Sigmoid colon (tissue), 7 donors: ENCODE data around the gene CCNL2. TPM values are rescaled to one million over a fixed set of nuclear protein-coding genes. Genes with fewer than 3 reads are reported as not detected.

Source experiments
- DNase-seq: peaks from one replicate; pipeline ENCODE4 v3.0.0-alpha.2; 2019
- H3K27ac ChIP-seq, 4 donors: fragments of 200-600 bp; sonication (generic); one replicate each; pipeline ENCODE4 v1.5.1; 2016 to 2019; ENCODE audit warnings: mild to moderate bottlenecking in 1 of 4
- H3K27me3 ChIP-seq, 3 donors: fragments of 200-600 bp; sonication (generic); one replicate each; pipeline ENCODE4 v1.5.1; 2019; ENCODE audit warnings: mild to moderate bottlenecking in 1 of 3
- H3K36me3 ChIP-seq, 4 donors: fragments of 200-600 bp; sonication (generic); one replicate each; pipeline ENCODE4 v1.5.1; 2016 to 2019
- H3K4me1 ChIP-seq, 4 donors: fragments of 200-600 bp; sonication (generic); one replicate each; pipeline ENCODE4 v1.5.1; 2017 to 2019
- H3K4me3 ChIP-seq, 4 donors: fragments of 200-600 bp; sonication (generic); one replicate each; pipeline ENCODE4 v1.5.1; 2017 to 2019; ENCODE audit warnings: mild to moderate bottlenecking in 2 of 4, moderate library complexity in 1 of 4
- H3K9me3 ChIP-seq, 4 donors: fragments of 200-600 bp in 3 of 4; sonication (generic) in 3 of 4; one replicate each; pipeline versions ENCODE4 v1.5.1 to v1.6.1; 2013 to 2019
- EP300 ChIP-seq, 4 donors: sonication (generic); formaldehyde crosslinking; IDR thresholded peaks; one replicate each; pipeline ENCODE4 v1.6.1; 2017; ENCODE audit warnings: antibody characterized with exemption in 4 of 4
- POLR2A ChIP-seq, 2 donors: fragments of 450-650 bp; IDR thresholded peaks; one replicate each; pipeline ENCODE4 v1.6.1; 2016; ENCODE audit warnings: antibody characterized with exemption in 2 of 2, mild to moderate bottlenecking in 2 of 2, moderate library complexity in 2 of 2
- POLR2AphosphoS5 ChIP-seq, 4 donors: sonication (generic); formaldehyde crosslinking; IDR thresholded peaks; one replicate each; pipeline ENCODE4 v1.6.1; 2017; ENCODE audit warnings: antibody characterized with exemption in 4 of 4
- WGBS, 2 donors: extraction: QIAGEN DNeasy Blood & Tissue Kit; methylation state at CpG; one replicate each; pipeline ENCODE4 v1.1.7; 2013; 5-methylcytosine and 5-hydroxymethylcytosine counted together
- intact Hi-C: fragments of 100-400 bp; cut with DNase I; formaldehyde crosslinking; loops from one replicate; pipeline ENCODE4 v1.15.1; 2023
- polyA plus RNA-seq, 3 donors: library from polyadenylated mRNA; stranded (reverse); fragments of 200-250 nt; gene quantifications; one replicate each; pipeline ENCODE4 v1.2.3, GENCODE V29; 2013
- total RNA-seq, 4 donors: library from RNA; depleted of rRNA; stranded (reverse); fragments of >200 nt; gene quantifications; one replicate each; pipeline ENCODE4 v1.1.0, GENCODE V29; 2016
- TF ChIP-seq, protein P1 (sequence below), 4 experiments: fragments of 450-650 bp in 3 of 4; fragments of 200-600 bp in 1 of 4; IDR thresholded peaks; one replicate each; pipeline ENCODE4 v1.5.1; 2016 to 2019; ENCODE audit warnings: antibody characterized with exemption in 4 of 4, mild to moderate bottlenecking in 3 of 4, moderate library complexity in 2 of 4
- donor health status: healthy with polysubstance abuse.
- donor health status: Bipolar disorder and iron deficiency.
- donor health status: healthy.

CCNL2 gene
- total and polyA plus RNA-seq, 7 donors = 15.0 to 375 (median 139) TPM

DNA sequence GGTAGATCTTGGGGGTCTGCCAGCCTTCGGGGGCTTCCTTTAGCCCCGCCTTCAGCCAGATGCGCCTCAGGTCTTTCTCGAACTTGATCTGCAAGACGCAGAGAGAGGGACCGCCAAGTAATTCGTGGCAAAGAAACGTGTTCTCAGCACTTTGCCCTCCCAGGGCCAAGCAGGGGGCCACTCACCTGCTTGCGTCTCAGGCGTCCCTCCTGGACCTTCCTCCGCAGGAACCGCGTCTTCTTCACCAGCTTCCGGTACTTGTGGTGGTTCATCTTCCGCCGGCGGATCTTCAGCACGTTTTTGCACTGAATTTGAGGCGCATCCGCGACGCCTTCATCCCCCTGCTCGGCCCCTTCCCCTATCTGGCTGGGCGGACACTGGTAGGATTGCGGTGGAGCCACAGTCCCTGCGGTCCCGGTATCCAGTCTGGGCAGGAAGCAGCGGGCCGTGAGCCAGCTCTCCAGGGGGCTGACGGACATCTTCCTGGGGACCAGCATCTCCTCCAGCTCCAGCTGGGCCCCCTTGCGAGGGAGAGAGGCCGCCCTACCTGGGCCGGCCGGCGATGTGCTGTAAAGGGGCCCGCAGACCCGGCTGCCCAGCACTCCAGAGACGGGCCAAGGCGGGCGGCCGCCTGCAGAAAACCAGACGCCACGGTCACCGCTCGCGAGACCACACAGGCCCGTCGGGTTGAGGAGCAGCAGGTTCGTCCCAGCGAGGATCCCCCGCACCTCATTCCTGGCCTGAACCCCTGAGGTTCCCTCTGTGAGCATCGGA, 25.1 kb downstream of the CCNL2 start:
- Histone ChIP-seq H3K27me3 (no peaks in the 10 kb centered on the region), H3K27ac (peak overlapping the region; percentile 92 to 98 (median 95)), H3K4me1 (peaks cover 2 to 41% (median 34%) of the 10 kb centered on the region in 4 donors), H3K36me3 (peaks cover 0 to 15% (median 4%) of the 10 kb centered on the region in 4 donors), H3K9me3 (no peaks in the 10 kb centered on the region), H3K4me3 (peak overlapping the region; percentile 69 to 100 (median 96))
- DNase-seq = no peak
- WGBS, 2 donors = 49 to 54% methylated on average over 52 of the region's 52 CpGs
- TF ChIP-seq POLR2AphosphoS5 (IDR thresholded peaks at IDR 0.05) (no peak), EP300 (IDR thresholded peaks at IDR 0.05) (no peak), POLR2A (IDR thresholded peaks at IDR 0.05) (no peak)
- TF ChIP-seq, protein P1, sequence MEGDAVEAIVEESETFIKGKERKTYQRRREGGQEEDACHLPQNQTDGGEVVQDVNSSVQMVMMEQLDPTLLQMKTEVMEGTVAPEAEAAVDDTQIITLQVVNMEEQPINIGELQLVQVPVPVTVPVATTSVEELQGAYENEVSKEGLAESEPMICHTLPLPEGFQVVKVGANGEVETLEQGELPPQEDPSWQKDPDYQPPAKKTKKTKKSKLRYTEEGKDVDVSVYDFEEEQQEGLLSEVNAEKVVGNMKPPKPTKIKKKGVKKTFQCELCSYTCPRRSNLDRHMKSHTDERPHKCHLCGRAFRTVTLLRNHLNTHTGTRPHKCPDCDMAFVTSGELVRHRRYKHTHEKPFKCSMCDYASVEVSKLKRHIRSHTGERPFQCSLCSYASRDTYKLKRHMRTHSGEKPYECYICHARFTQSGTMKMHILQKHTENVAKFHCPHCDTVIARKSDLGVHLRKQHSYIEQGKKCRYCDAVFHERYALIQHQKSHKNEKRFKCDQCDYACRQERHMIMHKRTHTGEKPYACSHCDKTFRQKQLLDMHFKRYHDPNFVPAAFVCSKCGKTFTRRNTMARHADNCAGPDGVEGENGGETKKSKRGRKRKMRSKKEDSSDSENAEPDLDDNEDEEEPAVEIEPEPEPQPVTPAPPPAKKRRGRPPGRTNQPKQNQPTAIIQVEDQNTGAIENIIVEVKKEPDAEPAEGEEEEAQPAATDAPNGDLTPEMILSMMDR (IDR thresholded peaks at IDR 0.05) = no peak
- intact Hi-C loops = loop anchor here (2.0 kb wide), 2 partner anchors 25 to 65 kb away; partner anchors contain the start of genes DVL1 and PUSL1

DNA sequence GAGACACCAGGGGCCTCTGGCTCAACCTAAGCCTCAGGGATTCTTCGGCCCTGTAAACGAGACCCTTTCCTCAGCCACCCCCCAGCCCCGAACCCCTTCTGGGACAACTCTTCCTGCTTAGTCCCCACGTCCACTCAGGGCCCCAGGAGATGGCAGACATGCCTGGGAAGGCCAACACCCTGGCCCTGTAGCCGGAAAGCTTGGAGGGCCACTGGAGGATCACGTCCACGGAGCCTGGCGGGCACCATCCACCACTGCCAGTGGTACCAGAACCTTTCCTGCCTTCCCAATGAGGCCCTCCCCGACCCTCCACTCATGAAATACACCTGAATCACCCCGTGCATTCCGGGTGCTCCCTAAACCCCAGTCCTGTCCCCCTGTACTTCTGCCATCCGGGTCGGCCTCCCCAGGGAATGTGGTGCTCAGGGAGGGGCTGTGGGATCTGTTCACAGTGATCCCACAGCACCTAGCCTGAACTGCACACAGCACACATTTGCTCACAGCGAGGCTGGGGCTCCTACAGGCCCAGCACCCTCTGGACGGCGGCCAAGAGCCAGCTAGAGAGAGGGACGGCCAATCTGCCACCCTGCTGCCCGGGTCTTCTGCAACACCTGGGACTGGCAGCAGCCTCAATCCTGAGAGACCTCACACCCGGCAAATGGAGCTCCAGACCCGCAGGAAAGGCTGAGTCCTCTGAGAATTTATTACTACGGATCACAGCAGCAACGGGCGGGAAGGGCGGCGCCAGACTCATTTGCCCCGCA, 25.9 kb downstream of the CCNL2 start:
- WGBS, 2 donors = 82 to 90% methylated on average over 26 of the region's 26 CpGs
- TF ChIP-seq EP300 (IDR thresholded peaks at IDR 0.05) (no peak), POLR2AphosphoS5 (IDR thresholded peaks at IDR 0.05) (no peak), POLR2A (IDR thresholded peaks at IDR 0.05) (no peak)
- TF ChIP-seq, protein P1 (IDR thresholded peaks at IDR 0.05) = no peak
- peak overlapping the region in 2 of 4 donors; percentile 19 to 98 for H3K27ac ChIP-seq
- intact Hi-C loops = loop anchor here (2.0 kb wide), 1 partner anchor 24 kb away; the partner anchor contains the start of gene DVL1
- no peaks in the 10 kb centered on the region for H3K9me3 ChIP-seq
- H3K4me1 ChIP-seq = peaks cover 2 to 41% (median 34%) of the 10 kb centered on the region in 4 donors
- H3K27me3 ChIP-seq = no peaks in the 10 kb centered on the region
- H3K4me3 ChIP-seq = no peak overlapping the region
- H3K36me3 ChIP-seq = peaks cover 0 to 15% (median 4%) of the 10 kb centered on the region in 4 donors
- DNase-seq = no peak

DNA sequence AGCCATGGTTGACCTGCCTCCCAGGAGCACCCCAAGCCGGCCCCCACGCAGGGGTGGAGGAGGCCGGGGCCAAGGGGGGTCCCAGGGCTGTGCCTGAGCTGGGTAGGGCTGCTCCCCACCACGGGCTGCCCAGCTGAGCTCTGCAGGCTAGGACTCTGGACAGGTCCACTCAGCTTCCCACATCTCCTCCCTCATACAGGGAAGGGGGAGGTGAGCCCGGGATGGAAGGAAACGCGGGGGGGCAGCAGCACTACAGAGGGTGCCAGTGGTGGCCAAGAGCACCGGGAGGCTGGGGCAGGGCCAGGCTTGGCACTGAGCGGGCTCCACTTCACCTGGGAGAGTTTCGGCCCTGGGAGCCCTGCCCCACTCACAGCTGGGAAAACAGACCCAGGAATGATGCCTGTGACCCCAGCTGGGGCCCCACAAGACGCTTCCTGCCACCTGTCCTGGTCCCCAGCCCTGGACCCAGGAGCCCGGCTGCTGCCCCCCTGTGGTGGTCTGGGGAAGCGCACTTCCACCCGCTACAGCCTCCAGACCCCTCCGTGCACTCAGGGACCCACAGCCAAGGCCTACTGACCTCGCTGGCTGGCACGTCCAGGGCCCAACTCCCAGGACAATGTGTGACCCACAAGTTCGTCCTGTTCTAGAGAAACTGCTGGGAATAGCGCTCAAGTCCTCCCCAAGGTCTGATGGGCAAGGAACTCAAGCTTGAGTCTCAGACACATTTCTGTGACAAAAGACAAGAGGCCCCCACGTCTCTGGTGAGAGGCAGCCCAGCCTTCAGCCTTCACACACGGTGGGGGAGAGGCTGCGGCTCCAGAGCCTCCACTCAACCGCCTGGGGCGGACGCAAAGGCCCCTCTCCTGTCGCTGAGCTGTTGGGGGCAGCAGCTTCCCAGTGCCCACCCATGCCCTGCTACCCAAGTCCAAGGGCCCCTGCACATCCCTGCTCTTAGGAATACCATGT, 27.1 kb downstream of the CCNL2 start:
- WGBS, 2 donors = 30 to 33% methylated on average over 26 of the region's 26 CpGs
- Histone ChIP-seq H3K4me1 (peaks cover 2 to 41% (median 34%) of the 10 kb centered on the region in 4 donors), H3K4me3 (no peak overlapping the region), H3K27me3 (no peaks in the 10 kb centered on the region), H3K27ac (peak overlapping the region; percentile 17 to 58 (median 31)), H3K9me3 (no peaks in the 10 kb centered on the region), H3K36me3 (peaks cover 0 to 15% (median 4%) of the 10 kb centered on the region in 4 donors)
- intact Hi-C loops = loop anchor here (2.0 kb wide), 1 partner anchor 23 kb away; the partner anchor contains the start of gene DVL1
- no peak for TF ChIP-seq POLR2A (IDR thresholded peaks at IDR 0.05)
- peak in 1 of 4 donors; percentile 13 for TF ChIP-seq POLR2AphosphoS5 (IDR thresholded peaks at IDR 0.05)
- TF ChIP-seq, protein P1 (IDR thresholded peaks at IDR 0.05) = peak; percentile 76 to 96 (median 86)
- peak; percentile 86 for DNase-seq

DNA sequence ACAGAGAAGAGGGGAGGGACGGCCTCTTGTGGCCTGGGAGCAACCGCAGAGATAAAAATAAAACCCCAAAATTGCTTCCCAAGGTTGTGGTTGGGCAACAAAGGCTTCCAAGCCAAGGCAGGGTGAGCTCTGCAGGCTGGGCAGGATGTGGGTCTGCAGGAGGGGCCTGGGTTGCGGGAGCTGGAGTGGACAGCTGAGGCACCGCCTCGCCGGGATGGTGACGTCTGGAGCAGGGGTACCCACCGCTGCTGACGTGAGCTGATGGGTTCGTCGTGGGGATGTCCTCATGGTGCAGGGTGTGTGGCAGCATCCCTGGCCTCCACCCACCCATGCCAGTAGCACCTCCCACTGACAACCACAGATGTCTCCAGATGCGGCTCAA, 27.8 kb downstream of the CCNL2 start:
- H3K4me1 ChIP-seq = peaks cover 2 to 41% (median 34%) of the 10 kb centered on the region in 4 donors
- intact Hi-C loops = no loop called here
- H3K27ac ChIP-seq = no peak overlapping the region
- DNase-seq = no peak
- 38 to 69% methylated on average over 12 of the region's 12 CpGs for WGBS, 2 donors
- peaks cover 0 to 15% (median 4%) of the 10 kb centered on the region in 4 donors for H3K36me3 ChIP-seq
- H3K27me3 ChIP-seq = no peaks in the 10 kb centered on the region
- no peak for TF ChIP-seq EP300 (IDR thresholded peaks at IDR 0.05)
- no peak for TF ChIP-seq POLR2A (IDR thresholded peaks at IDR 0.05)
- no peak for TF ChIP-seq POLR2AphosphoS5 (IDR thresholded peaks at IDR 0.05)
- TF ChIP-seq, protein P1 (IDR thresholded peaks at IDR 0.05) = no peak
- H3K9me3 ChIP-seq = no peaks in the 10 kb centered on the region
- H3K4me3 ChIP-seq = no peak overlapping the region
